ENCODE measurements around the gene CACFD1. TPM values are rescaled to one million over a fixed set of nuclear protein-coding genes. Genes with fewer than 3 reads are reported as not detected.

CACFD1 gene
- total and polyA plus RNA-seq, 7 donors = 6.7 to 44.6 (median 13.4) TPM

DNA sequence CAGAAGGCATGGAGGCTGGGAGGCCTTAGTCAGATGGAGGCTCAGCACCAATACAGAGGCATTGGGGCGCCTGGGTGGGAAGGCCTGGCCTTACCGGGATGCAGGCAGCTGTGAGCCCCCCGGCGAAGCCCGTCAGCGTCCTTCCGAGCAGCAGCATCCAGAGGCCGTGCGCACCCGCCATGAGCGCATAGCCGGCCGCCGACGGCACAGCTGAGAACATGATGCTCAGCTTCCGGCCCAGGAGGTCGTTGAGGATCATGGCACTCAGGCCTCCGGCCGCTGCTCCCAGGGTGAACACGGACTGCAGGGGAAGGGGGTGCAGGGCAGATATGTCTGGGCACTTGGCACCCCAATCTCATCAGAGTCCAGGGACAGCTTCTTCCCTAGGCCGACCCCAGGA, 17.2 kb downstream of the CACFD1 start:
- intact Hi-C loops (cut with DNase I) = loop anchor here (5.0 kb wide), 1 partner anchor 60 kb away; the partner anchor contains the start of gene REXO4
- H3K36me3 ChIP-seq = no peaks in the 10 kb centered on the region
- H3K4me1 ChIP-seq = peaks cover 0 to 22% (median 17%) of the 10 kb centered on the region in 4 donors
- TF ChIP-seq, protein P1, sequence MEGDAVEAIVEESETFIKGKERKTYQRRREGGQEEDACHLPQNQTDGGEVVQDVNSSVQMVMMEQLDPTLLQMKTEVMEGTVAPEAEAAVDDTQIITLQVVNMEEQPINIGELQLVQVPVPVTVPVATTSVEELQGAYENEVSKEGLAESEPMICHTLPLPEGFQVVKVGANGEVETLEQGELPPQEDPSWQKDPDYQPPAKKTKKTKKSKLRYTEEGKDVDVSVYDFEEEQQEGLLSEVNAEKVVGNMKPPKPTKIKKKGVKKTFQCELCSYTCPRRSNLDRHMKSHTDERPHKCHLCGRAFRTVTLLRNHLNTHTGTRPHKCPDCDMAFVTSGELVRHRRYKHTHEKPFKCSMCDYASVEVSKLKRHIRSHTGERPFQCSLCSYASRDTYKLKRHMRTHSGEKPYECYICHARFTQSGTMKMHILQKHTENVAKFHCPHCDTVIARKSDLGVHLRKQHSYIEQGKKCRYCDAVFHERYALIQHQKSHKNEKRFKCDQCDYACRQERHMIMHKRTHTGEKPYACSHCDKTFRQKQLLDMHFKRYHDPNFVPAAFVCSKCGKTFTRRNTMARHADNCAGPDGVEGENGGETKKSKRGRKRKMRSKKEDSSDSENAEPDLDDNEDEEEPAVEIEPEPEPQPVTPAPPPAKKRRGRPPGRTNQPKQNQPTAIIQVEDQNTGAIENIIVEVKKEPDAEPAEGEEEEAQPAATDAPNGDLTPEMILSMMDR (IDR thresholded peaks at IDR 0.05) = no peak
- 92 to 95% methylated on average over 21 of the region's 21 CpGs for WGBS, 2 donors
- no peak overlapping the region for H3K4me3 ChIP-seq
- no peaks in the 10 kb centered on the region for H3K27me3 ChIP-seq
- DNase-seq = no peak
- no peak overlapping the region for H3K27ac ChIP-seq
- H3K9me3 ChIP-seq = no peaks in the 10 kb centered on the region

DNA sequence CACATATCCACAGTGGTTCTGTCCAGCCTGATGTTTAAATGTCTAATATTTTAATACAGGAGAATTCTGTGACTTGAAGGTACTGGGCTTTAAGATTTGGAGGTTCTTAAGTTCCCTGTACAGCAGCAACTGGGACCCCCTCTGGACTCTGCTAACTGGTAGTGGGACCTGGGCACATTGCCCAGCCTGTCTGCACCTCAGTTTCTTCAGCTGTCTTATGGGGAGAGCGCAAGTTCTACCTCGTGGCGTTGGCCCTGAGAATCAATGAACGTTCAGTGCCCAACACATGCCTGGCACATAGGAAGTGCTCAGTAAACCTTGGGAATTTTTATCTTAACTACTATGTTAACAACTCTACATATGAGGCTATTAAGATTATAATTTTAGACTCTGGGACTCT, 17.7 kb downstream of the CACFD1 start:
- TF ChIP-seq, protein P1 (IDR thresholded peaks at IDR 0.05) = no peak
- TF ChIP-seq POLR2AphosphoS5 (IDR thresholded peaks at IDR 0.05) (no peak), EP300 (IDR thresholded peaks at IDR 0.05) (no peak), POLR2A (IDR thresholded peaks at IDR 0.05) (no peak)
- Histone ChIP-seq H3K27me3 (no peaks in the 10 kb centered on the region), H3K9me3 (no peaks in the 10 kb centered on the region), H3K4me3 (no peak overlapping the region), H3K4me1 (peaks cover 0 to 22% (median 17%) of the 10 kb centered on the region in 4 donors), H3K27ac (no peak overlapping the region), H3K36me3 (no peaks in the 10 kb centered on the region)
- no peak for DNase-seq
- WGBS, 2 donors = 63 to 87% methylated on average over 4 of the region's 4 CpGs
- intact Hi-C loops (cut with DNase I) = loop anchor here (5.0 kb wide), 1 partner anchor 60 kb away; the partner anchor contains the start of gene REXO4

DNA sequence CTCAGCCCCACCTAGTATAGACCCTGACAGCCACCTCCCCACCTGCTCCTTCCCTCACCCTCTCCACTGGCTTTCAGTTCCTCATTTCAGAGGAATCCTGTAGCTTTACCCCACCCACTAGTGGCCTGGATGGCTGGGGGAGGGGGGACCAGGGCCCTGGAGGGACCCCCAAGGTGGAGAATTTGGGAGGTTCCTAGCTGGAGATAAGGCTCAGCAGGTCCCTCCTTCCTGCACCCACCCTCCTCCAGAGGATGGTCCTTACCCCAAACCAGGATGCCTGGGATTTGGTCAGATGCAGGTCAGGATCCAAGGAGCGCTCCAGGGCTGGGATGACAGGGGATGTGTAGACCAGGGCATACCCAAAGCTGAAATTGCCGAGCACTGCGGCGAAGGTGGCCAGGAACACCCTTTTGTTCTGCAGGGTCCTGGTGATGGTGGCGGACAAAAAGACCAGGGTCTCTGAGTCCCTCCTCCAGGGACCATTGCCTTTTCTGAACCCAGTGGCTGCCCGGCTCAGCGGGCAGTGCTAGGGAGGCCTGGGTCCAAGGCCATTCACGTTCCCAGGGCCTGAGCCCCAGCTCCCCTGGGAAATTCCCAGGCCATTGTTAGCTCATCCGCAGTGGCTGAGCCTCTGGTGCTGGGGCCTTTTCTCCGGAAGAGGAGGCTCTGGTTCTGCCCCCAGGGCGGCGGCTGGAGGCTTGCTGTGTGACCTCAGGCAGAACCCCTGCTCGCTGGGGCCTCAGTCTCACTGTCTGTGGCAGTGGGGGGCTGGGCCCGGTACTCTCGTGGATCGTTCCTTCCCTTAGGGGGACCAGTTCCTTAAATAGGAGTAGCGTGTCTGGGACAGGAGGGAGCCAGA, 18.4 kb downstream of the CACFD1 start:
- peaks cover 0 to 22% (median 17%) of the 10 kb centered on the region in 4 donors for H3K4me1 ChIP-seq
- intact Hi-C loops (cut with DNase I) = loop anchor here (2.0 to 5.0 kb wide), 2 partner anchors 17 to 61 kb away; partner anchors contain the start of gene REXO4
- no peaks in the 10 kb centered on the region for H3K9me3 ChIP-seq
- no peak for TF ChIP-seq EP300 (IDR thresholded peaks at IDR 0.05)
- TF ChIP-seq POLR2AphosphoS5 (IDR thresholded peaks at IDR 0.05) = no peak
- no peak for TF ChIP-seq POLR2A (IDR thresholded peaks at IDR 0.05)
- TF ChIP-seq, protein P1 (IDR thresholded peaks at IDR 0.05) = no peak
- no peaks in the 10 kb centered on the region for H3K27me3 ChIP-seq
- no peak for DNase-seq
- no peaks in the 10 kb centered on the region for H3K36me3 ChIP-seq
- peak overlapping the region; percentile 26 to 64 (median 50) for H3K4me3 ChIP-seq
- 26 to 34% methylated on average over 17 of the region's 17 CpGs for WGBS, 2 donors
- H3K27ac ChIP-seq = peak overlapping the region; percentile 44 to 71 (median 52)

DNA sequence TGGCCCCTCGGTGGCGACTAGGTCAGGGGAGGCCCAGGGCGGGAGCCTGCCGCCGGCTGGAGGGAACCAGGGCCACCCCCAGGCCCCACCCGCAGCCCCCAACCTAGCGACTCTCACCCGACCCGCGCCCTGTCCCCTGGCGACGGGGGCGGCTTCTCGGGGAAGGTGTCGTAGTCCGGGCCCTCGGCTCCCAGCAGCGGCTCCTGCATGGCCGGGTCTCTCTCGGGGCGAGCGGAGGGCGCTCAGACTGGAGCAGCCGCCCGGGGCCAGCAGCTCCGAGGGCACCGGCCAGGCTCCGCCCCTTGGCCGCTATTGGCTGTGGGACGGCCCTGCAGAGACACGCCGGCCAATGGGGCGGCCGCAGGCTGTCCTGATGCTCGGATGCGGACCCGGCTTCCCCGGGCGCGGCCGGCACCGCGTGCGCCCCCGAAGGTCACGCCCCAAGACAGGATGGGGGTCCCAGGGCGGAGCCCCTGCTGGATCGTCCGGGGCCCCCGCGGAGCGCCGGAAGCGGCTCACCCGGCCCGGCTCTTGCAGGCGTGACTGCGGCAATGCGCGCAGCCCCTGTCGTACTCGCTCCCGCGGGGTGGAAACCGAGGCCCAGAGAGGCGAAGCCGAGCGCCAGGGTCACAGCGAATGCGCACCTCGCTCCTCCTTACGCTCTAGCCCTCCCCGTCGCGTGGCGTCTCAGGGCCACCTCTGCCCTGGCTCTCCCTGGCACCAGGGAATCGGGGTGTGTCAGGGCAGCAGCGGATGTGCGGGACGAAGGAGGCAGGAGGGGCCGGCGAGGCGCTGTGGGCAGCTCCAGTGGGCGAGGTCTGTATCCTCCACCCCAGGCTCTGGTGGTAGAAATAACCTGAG, 19.3 kb downstream of the CACFD1 start, which contains the start of gene SLC2A6:
TSS of gene SLC2A6 (minus strand) at position 249 of the 861 bp plus-strand sequence. CDS start at position 209, 40 bp downstream.
- peak; percentile 92 for DNase-seq
- no peaks in the 10 kb centered on the region for H3K36me3 ChIP-seq
- intact Hi-C loops (cut with DNase I) = loop anchor here (2.0 to 5.0 kb wide), 2 partner anchors 18 to 62 kb away; partner anchors contain the start of gene REXO4
- WGBS, 2 donors = 1% methylated on average over 84 of the region's 84 CpGs
- H3K4me1 ChIP-seq = peaks cover 0 to 22% (median 17%) of the 10 kb centered on the region in 4 donors
- no peaks in the 10 kb centered on the region for H3K27me3 ChIP-seq
- H3K9me3 ChIP-seq = no peaks in the 10 kb centered on the region
- peak within 1 kb of the TSS; percentile 26 to 64 (median 50) for H3K4me3 ChIP-seq
- no peak for TF ChIP-seq POLR2A (IDR thresholded peaks at IDR 0.05)
- no peak for TF ChIP-seq EP300 (IDR thresholded peaks at IDR 0.05)
- TF ChIP-seq, protein P1 (IDR thresholded peaks at IDR 0.05) = no peak
- TF ChIP-seq POLR2AphosphoS5 (IDR thresholded peaks at IDR 0.05) = peak in 3 of 4 donors; percentile 24 to 42 (median 40)
- peak within 1 kb of the TSS; percentile 44 to 71 (median 52) for H3K27ac ChIP-seq

Data from sigmoid colon (tissue), 7 donors.